HG03095 (cell line): ENCODE results near the gene ATRX.
"Not testable (repeated sequence)": the region's sequence is repeated elsewhere in the genome, so short reads cannot be mapped to it uniquely, and the experiment has no call there.

ENCODE experiments used
- ATAC-seq: cut with Tn5 transposase; IDR thresholded peaks from one replicate; pipeline ENCODE4 v1.9.1; 2021; ENCODE audit warnings: moderate library complexity; ENCODE audit not compliant: unreplicated experiment

Gene ATRX

GRCh38 chrX:77635373-77635772 is 150.6 kb downstream of the ATRX start:
- no peak for ATAC-seq

GRCh38 chrX:77628294-77629025 is 157.6 kb downstream of the ATRX start:
- ATAC-seq = no peak

- no peak for ATAC-seq
Observed at GRCh38 chrX:77622672-77623071, 163.3 kb downstream of the ATRX start.

GRCh38 chrX:77622233-77622632 is 163.8 kb downstream of the ATRX start:
- ATAC-seq = no peak

- ATAC-seq = not testable (repeated sequence)
Observed at GRCh38 chrX:77621453-77621852, 164.6 kb downstream of the ATRX start.

- ATAC-seq = no peak
Observed at GRCh38 chrX:77617206-77617605, 168.8 kb downstream of the ATRX start.

GRCh38 chrX:77603635-77604336 is 182.2 kb downstream of the ATRX start:
- no peak for ATAC-seq

GRCh38 chrX:77597511-77597910 is 188.5 kb downstream of the ATRX start:
- ATAC-seq = no peak

- ATAC-seq = no peak
Observed at GRCh38 chrX:77597090-77597489, 188.9 kb downstream of the ATRX start.

- ATAC-seq = no peak
Observed at GRCh38 chrX:77595848-77596247, 190.2 kb downstream of the ATRX start.

GRCh38 chrX:77572322-77572721 is 213.7 kb downstream of the ATRX start:
- ATAC-seq = no peak

GRCh38 chrX:77565278-77565677 is 220.7 kb downstream of the ATRX start:
- no peak for ATAC-seq

- ATAC-seq = no peak
Observed at GRCh38 chrX:77564823-77565222, 221.2 kb downstream of the ATRX start.

GRCh38 chrX:77561372-77561771 is 224.6 kb downstream of the ATRX start:
- no peak for ATAC-seq

- no peak for ATAC-seq
Observed at GRCh38 chrX:77556276-77556675, 229.7 kb downstream of the ATRX start.

- no peak for ATAC-seq
Observed at GRCh38 chrX:77548751-77549150, 237.3 kb downstream of the ATRX start.

GRCh38 chrX:77539778-77540177 is 246.2 kb downstream of the ATRX start:
- ATAC-seq = not testable (repeated sequence)

- not testable (repeated sequence) for ATAC-seq
Observed at GRCh38 chrX:77531261-77531660, 254.8 kb downstream of the ATRX start.

GRCh38 chrX:77528034-77528433 is 258.0 kb downstream of the ATRX start:
- ATAC-seq = no peak

GRCh38 chrX:77527233-77528001 is 258.6 kb downstream of the ATRX start:
- no peak for ATAC-seq

- no peak for ATAC-seq
Observed at GRCh38 chrX:77519765-77520164, 266.3 kb downstream of the ATRX start.

GRCh38 chrX:77514177-77514576 is 271.8 kb downstream of the ATRX start:
- no peak for ATAC-seq
